Epithelial cell of prostate (primary cell): Measurements from ENCODE around the gene WDR87.

ENCODE experiments used
- DNase-seq: peaks from one replicate; pipeline ENCODE4 v3.0.0-alpha.2; 2011; ENCODE audit warnings: low read depth, low spot score
- H3K27ac ChIP-seq: fragments of 450-650 bp; 2 replicates; pipeline ENCODE4 v1.5.1; 2017; ENCODE audit warnings: mild to moderate bottlenecking

The WDR87 gene

GRCh38 chr19:37905946-37906868 lies at the start of gene WDR87:
TSS of gene WDR87 (minus strand) at chr19:37906594. CDS start at chr19:37898239, 8,355 bp downstream.
- DNase-seq: no peak
- peak within 1 kb of the TSS; percentile 66 for H3K27ac ChIP-seq

DNA sequence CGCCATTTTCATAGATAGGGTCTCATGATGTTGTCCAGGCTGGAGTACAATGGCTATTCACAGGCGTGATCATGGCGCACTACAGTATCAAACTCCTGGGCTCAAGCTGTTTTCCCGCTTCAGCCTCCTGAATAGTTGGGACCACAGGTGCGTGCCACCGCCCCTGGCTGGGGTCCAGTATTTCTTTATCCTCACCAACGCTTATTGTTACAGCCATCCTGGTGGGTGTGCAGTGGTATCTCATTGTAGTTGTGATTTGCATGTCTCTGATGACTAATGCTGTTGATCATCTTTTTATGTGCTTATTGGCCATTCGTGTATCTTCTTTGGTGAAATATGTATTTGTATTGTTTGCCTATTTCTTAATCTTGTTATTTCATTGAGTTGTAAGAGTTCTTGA lies 49.6 kb upstream of the WDR87 start:
- no peak for DNase-seq
- H3K27ac ChIP-seq: peak overlapping the region; percentile 37

GRCh38 chr19:37954421-37954874 lies 48.1 kb upstream of the WDR87 start:
- DNase-seq: no peak
- no peak overlapping the region for H3K27ac ChIP-seq

DNA sequence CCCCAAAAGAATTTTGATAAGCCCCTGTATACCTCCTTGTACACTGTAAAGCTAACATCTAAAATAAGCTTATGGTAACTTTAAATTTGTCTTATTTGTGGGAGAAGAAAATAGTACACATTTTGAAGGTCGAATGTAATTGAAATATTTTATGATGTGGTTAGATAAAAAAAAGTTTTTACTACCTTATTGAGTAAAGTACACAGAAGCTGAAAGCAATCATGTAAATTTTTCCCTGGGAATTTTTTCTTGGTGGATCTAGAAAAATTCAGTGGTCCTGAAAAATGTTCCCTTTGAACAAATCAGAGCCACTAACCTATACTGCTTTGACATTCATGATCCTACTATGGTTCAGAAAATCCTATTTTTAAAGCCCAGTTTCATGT lies 47.5 kb upstream of the WDR87 start:
- no peak for DNase-seq
- H3K27ac ChIP-seq: peak overlapping the region; percentile 16

GRCh38 chr19:37953171-37953917 lies 47.0 kb upstream of the WDR87 start:
- DNase-seq: no peak
- H3K27ac ChIP-seq: peak overlapping the region; percentile 16

DNA sequence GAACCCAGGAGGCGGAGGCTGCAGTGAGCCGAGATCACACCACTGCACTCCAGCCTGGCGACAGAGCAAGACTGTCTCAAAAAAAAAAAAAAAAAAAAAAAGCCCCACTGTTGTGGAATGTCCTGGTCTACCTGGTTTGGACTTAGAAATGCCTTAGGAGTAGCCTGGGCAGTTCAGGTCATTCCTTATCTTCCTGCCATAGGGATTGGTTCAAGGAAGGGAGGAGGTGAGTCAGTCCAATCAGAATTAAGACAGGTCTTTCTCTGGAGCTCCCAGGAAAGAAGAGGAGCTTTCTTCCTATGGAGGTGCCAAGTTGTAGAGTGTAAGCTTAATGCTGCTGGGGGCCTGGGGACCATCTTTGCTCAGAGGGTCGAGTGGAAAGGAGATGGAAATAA lies 45.4 kb upstream of the WDR87 start:
- H3K27ac ChIP-seq: no peak overlapping the region
- DNase-seq: no peak

DNA sequence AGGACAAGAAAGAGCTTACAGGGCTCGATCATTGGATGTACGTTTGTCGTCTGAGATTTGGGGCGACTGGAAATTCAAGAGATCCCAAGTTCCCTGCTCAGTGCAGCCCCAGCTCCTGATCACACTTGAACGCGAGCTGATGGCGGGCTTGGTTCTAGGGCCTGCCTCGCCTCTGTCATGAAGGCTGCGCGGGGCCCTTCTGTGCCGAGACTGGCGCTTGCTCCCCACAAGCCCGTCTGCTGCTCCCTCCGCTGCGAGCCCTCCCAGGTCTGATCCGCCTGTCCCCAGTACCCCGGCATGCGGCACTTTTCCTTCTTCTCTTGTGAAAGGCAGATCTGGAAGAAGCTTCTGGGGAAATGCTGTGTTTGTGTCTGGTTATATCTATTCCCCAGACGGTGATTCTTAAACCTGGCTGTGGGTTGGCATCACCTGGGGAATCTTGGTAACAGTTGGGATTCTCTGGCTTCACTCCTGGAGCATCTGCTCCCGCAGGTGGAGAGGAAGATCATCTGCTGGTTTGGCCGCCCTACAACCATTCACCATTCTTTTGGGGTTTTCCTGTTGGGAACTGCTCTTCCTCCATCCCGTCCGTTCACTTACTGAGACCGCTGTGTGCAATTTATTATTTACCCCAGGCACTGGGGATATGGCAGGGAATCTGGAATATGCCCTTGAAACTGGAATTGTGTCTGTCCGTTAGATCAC lies 44.2 kb upstream of the WDR87 start:
- H3K27ac ChIP-seq: no peak overlapping the region
- DNase-seq: no peak

DNA sequence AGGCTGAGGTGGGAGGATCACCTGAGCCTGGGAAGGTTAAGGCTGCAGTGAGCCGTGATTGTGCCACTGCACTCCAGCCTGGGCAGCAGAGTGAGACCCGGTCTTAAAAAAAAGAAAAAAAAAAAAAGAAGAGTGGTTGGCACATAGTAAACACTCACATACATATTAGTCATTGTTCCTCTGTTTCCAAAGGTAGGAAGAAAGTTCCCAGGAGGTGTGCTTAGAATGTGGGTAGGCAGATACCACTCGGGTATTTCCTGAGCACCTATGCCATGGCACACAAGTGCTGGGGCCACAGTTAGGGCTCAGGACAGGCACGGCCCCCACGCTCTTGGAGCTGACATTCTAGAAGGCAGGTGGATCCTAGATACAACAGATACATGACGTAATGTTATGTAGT lies 42.0 kb upstream of the WDR87 start:
- DNase-seq: no peak

DNA sequence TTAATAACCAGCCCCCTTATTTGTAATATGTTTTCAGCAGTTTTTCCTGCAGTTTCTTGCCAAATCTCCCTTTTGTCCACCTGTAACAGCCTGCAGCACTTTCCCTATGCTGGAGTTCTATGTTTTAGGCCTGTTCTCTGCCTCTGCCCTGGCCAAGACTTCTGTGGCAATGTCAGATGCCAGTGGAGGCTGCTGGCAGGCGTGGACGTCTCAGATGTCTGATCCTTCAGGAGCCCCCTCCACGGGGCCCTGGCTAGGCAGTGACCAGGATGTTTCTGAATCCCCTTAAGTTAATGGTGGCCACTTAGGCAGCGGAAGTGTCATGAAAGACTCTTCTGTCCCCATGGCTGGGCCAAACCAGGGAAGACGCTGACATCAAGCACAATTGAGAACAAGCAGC lies 41.4 kb upstream of the WDR87 start:
- H3K27ac ChIP-seq: no peak overlapping the region
- DNase-seq: no peak

More for the DNA sequence above, 42.0 kb upstream of the WDR87 start:
- H3K27ac ChIP-seq: no peak overlapping the region

- no peak for DNase-seq
- H3K27ac ChIP-seq: no peak overlapping the region
Measured at GRCh38 chr19:37946132-37946531, 39.7 kb upstream of the WDR87 start.

DNA sequence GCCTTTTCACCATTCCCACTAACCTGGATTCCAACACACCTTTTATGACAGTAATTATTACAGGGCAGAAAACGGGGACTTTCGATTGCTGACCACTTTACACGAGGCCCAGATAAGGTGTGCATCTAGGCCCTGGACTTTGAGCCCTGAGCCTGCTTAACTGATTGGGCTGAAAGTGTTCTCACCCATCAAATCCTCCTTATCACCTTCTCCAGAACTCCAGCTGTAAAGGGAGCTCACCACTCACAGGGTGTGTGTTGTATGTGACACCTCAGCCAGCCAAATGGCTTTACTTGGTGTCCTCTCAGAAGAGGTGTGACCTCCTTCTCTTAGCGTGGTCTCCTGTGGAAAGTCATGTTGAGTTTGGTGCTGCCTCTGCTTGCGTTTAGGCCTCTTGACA lies 37.1 kb upstream of the WDR87 start:
- DNase-seq: no peak
- H3K27ac ChIP-seq: no peak overlapping the region

DNA sequence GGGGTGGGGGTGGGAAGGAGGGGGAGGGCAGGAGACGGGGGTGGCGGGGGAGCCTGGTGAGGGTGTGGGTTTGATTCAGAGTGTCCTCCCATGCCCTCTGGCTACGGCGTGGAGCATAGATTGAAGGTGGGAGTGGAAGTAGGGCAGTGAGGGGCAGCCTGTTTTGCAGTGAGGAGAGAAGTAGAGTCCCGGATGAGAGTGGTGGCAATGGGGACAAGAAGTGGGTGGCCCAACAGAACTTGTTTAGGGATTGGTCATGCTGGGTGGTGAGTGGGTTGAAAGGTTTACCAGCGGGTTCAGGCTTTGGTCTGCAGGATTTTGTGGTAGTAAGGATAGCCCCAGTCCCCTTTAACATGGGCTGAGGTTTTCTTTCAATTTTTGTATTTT lies 36.1 kb upstream of the WDR87 start:
- no peak for DNase-seq
- H3K27ac ChIP-seq: no peak overlapping the region

DNA sequence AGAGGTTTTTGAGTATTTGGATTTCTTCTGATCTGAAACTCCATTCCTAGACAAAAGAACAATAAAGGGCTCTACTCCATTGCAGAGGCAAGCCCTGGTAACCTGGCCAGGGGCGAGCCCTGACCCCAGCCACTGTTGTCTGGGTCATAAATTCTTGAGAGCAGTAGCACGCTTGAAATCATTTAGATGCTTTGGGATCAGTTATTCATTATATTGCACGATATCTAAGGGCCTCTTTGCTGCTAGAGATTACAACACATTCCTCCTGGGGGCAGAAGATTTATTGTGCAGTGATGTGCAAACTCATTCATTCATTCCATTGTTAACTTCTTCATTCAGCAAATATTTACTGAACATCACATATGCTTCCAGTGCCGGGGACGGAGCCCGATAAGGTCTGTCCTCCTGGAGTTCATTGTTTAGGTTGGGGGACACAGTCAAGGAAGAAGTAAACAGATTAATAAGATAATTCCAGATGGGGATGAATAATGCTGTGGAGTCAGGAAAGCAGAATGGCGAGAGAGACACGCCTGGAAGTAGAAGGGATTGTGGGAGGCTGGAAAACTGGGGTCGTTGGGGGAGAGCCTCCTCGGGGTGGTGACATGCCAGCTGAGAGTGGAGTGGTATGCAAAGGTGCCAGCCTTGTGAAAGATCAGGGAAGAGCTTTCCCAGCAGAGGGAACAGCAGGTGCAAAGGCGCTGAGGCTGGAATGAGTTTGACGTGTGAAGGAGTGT lies 35.6 kb upstream of the WDR87 start:
- no peak overlapping the region for H3K27ac ChIP-seq
- no peak for DNase-seq

- H3K27ac ChIP-seq: no peak overlapping the region
Measured at GRCh38 chr19:37938353-37938752, 32.0 kb upstream of the WDR87 start.

GRCh38 chr19:37936886-37937285 lies 30.5 kb upstream of the WDR87 start:
- no peak overlapping the region for H3K27ac ChIP-seq
- no peak for DNase-seq

More at GRCh38 chr19:37938353-37938752, 32.0 kb upstream of the WDR87 start:
- no peak for DNase-seq

DNA sequence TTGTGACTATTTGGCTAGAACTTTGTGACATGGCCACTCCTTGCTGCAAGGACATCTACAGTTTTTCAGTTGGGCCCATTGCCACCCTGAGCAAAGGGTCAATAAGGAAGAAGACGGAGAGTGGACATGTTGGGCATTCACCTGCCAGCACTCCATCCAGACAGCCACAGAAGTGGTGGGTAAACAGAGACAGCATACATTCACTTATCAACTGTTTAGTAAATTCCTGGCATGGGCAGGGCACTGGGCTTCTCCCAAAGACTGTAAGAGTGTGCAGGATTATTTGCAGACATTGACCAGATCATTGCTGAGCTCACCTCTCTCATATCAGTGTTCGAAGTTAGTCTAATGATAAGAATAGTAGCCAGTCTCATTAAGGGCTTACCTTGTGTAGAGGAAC lies 29.8 kb upstream of the WDR87 start:
- H3K27ac ChIP-seq: no peak overlapping the region
- no peak for DNase-seq

- no peak overlapping the region for H3K27ac ChIP-seq
- DNase-seq: no peak
Measured at GRCh38 chr19:37935341-37935740, 28.9 kb upstream of the WDR87 start.

- no peak for DNase-seq
- peak overlapping the region; percentile 84 for H3K27ac ChIP-seq
Measured at GRCh38 chr19:37933937-37934358, 27.6 kb upstream of the WDR87 start.

DNA sequence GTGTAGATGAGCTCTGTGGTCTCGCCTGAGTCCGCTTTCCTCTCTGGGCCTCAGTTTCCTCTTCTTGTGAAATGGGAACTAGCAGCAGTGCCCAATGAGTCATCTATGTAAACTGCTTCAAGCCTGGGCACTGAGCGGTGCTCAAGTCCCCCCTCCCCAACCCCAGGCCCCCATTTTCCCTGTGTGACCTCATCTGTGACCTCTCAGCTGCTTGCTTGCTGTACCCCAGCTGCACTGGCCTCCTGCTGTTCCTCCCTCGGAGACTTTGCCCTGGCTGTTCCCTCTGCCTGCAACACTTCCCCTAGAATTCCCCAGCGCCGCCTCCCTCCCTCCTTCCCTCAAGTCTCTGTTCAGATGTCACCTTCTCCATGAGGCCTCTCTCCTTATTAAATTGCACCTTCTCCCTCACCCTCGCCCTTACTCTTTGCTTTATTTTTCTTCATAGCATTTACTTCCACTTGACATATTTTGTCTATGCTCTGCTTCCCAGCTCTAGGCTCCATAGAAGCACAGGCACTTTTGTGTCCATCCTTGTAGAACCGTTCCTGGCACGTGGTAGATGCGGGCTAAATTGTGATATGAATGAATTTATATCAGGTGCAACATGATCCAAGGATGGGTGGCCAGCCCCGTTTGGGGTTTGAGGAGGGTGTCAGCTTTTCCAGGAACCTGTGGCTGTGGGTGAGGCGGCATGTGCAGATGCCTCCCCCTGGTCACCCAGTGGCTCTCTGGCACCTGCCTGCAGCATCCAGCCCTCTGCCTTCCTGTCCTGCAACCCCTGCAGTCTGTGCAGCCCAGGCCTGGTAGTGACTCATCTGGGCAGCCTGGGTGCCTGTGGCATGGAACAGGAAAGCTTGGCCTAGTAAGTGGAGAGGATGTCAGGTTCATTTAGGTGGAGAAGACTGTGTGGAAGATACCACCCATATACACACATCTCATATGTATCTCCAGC lies 26.9 kb upstream of the WDR87 start:
- H3K27ac ChIP-seq: peak overlapping the region; percentile 84

More for the DNA sequence above, 26.9 kb upstream of the WDR87 start:
- DNase-seq: no peak
